ENCODE data around the gene LSM2. TPM values are rescaled to one million over a fixed set of nuclear protein-coding genes. Genes with fewer than 3 reads are reported as not detected.
"Not testable (repeated sequence)": the region's sequence is repeated elsewhere in the genome, so short reads cannot be mapped to it uniquely, and the experiment has no call there.

LSM2 gene
- total and polyA plus RNA-seq, 9 donors, result 41.3 to 64.3 (median 55.3) TPM

DNA sequence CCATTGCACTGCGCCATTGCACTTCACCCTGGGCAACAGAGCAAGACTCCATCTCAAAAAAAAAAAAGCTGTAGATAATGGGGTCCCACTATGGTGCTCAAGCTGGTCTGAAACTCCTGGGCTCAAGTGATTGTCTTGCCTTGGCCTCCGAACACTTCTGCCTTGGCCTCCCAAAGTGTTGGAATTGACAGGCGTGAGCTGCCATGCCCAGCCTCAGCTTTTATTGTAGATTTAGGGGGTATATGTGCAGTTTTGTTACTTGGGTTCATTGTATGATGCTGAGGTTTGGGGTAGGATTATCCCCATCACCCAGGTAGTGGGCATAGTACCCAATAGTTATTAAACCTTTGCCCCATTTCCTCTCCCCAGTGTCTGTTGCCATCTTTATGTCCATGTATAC lies 32.2 kb upstream of the LSM2 start:
- WGBS (ENCODE audit: insufficient coverage), result 43% methylated on average over 1 of the region's 3 CpGs
- DNase-seq, result no peak
- no peaks in the 10 kb centered on the region for H3K9me3 ChIP-seq (replicated peaks; ENCODE audit: control insufficient read depth, low read depth, low read length)
- no peak overlapping the region for H3K27ac ChIP-seq (ENCODE audit: low read length)
- H3K27me3 ChIP-seq (ENCODE audit: control insufficient read depth, insufficient read depth, low read length), result no peaks in the 10 kb centered on the region
- no peak overlapping the region for H3K4me3 ChIP-seq (ENCODE audit: low read length)
- H3K36me3 ChIP-seq (ENCODE audit: control insufficient read depth, insufficient read depth, low read length), result peaks cover 53% of the 10 kb centered on the region
- peaks cover 30% of the 10 kb centered on the region for H3K4me1 ChIP-seq (ENCODE audit: control insufficient read depth, insufficient read depth, low read length)

DNA sequence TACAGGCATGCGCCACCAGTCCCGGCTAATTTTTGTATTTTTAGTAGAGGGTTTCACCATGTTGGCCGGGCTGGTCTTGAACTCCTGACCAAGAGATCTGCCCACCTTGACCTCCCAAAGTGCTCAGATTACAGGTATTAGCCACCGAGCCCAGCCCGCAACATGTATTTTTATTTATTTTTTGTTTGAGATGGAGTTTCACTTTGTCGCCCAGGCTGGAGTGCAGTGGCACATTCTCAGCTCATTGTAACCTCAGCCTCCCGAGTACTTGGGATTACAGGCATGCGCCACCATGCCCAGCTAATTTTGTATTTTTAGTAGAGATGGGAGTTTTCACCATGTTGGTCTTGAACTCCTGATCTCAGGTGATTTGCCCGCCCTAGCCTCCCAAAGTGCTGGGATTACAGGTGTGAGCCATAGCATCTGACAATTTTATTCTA lies 31.4 kb upstream of the LSM2 start:
- H3K9me3 ChIP-seq (replicated peaks; ENCODE audit: control insufficient read depth, low read depth, low read length); H3K27ac ChIP-seq (ENCODE audit: low read length); H3K27me3 ChIP-seq (ENCODE audit: control insufficient read depth, insufficient read depth, low read length); H3K4me3 ChIP-seq (ENCODE audit: low read length); DNase-seq: not testable (repeated sequence)
- Histone ChIP-seq H3K4me1 (ENCODE audit: control insufficient read depth, insufficient read depth, low read length) (peaks cover 32% of the 10 kb centered on the region), H3K36me3 (ENCODE audit: control insufficient read depth, insufficient read depth, low read length) (peaks cover 53% of the 10 kb centered on the region)
- WGBS (ENCODE audit: insufficient coverage), result no CpG with 5 or more reads among the region's 9 CpGs

DNA sequence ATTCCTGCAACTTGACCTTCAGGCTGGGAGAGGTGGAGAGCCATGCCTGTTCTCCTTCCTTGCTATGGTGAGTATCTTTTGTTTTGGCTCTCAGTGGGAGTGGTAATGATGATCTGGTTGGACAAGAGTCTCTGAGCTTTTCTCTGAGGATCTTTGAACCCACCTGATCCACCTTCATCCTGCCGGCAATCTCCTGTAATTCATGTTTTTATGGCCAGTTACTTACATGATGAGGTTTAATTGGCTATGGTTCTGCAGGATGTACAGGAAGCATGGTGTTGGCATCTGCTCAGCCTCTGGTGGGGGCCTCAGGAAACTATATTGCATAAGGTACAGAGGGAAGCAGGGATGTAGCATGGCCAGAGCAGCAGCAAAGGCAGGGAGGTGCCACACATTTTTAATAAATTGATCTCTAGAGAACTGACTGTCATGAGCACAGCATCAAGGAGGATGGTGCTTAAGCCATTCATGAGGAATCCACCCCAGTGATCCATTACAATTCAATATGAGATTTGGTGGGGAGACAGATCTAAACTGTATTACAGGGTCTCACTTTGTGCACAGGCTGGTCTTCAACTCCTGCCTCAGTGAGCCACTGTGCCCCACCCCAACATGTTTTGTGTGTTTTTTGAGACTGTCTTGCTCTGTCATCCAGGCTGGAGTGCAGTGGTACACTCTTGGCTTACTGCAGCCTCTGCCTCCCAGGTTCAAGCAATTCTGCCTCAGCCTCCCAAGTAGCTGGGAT lies 30.8 kb upstream of the LSM2 start:
- no peak for DNase-seq
- no peaks in the 10 kb centered on the region for H3K9me3 ChIP-seq (replicated peaks; ENCODE audit: control insufficient read depth, low read depth, low read length)
- peaks cover 53% of the 10 kb centered on the region for H3K36me3 ChIP-seq (ENCODE audit: control insufficient read depth, insufficient read depth, low read length)
- no peaks in the 10 kb centered on the region for H3K27me3 ChIP-seq (ENCODE audit: control insufficient read depth, insufficient read depth, low read length)
- no CpG with 5 or more reads among the region's 1 CpG for WGBS (ENCODE audit: insufficient coverage)
- peak overlapping the region; percentile 99 for H3K4me3 ChIP-seq (ENCODE audit: low read length)
- H3K27ac ChIP-seq (ENCODE audit: low read length), result peak overlapping the region; percentile 95
- peaks cover 32% of the 10 kb centered on the region for H3K4me1 ChIP-seq (ENCODE audit: control insufficient read depth, insufficient read depth, low read length)

DNA sequence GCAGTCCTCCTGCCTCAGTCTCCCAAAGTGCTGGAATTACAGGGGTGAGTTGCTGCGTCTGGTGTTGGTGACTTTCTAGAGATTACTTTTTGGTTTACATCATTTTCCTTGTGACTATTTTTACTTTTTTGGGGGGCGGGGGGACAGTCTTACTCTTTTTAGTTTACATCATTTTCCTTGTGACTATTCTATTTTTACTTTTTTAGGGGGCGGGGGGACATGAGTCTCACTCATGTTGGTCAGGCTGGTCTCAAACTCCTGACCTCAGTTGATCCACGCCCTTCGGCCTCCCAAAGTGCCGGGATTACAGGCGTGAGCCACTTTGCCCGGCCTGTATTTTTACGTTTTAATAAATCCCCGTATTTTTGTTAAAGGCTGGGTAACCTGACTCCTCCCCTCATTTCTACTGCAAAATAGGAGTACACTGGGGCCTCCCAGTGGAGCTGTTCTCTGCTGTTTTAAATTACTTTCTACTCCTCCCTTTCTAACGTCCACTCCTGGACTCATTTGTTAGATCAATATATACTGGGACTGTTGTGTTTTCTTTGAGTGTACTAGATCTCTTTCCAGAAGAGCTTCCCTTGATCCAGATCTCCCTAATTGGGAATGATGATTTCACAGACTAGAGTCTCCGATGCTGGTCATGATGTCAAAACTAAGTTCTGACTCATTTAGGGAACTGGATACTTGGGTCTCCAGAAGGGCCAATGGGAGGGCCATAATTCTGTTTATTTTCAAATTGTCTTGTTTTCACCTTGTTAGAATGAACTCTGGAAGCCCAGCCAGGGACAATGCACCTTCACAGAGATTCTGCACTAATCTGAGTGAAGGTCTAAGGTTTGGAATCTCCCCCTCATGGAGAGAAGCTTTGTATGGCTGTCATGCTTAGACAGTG lies 30.0 kb upstream of the LSM2 start:
- H3K9me3 ChIP-seq (replicated peaks; ENCODE audit: control insufficient read depth, low read depth, low read length), result no peaks in the 10 kb centered on the region
- peaks cover 53% of the 10 kb centered on the region for H3K36me3 ChIP-seq (ENCODE audit: control insufficient read depth, insufficient read depth, low read length)
- no peaks in the 10 kb centered on the region for H3K27me3 ChIP-seq (ENCODE audit: control insufficient read depth, insufficient read depth, low read length)
- peak; percentile 33 for DNase-seq
- peaks cover 32% of the 10 kb centered on the region for H3K4me1 ChIP-seq (ENCODE audit: control insufficient read depth, insufficient read depth, low read length)
- peak overlapping the region; percentile 95 for H3K27ac ChIP-seq (ENCODE audit: low read length)
- H3K4me3 ChIP-seq (ENCODE audit: low read length), result peak overlapping the region; percentile 99
- WGBS (ENCODE audit: insufficient coverage), result 33% methylated on average over 3 of the region's 12 CpGs

DNA sequence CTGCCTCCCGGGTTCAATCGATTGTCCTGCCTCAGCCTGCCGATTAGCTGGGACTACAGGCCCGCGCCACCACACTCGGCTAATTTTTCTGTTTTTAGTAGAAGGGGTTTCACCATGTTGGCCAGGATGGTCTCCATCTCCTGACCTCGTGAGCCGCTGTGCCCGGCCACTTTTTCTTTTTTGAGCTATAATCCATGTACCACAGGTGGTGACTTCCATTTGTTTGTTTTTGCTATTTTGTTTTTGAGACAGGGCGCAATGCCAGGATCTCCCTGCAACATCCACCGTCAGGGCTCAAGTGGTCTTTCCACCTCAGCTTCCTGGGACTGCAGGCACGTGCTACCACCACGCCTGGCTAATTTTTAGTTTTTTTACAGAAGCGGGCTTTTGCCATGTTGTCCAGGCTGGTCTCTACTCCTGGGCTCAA lies 29.3 kb upstream of the LSM2 start:
- H3K9me3 ChIP-seq (replicated peaks; ENCODE audit: control insufficient read depth, low read depth, low read length), result no peaks in the 10 kb centered on the region
- H3K36me3 ChIP-seq (ENCODE audit: control insufficient read depth, insufficient read depth, low read length), result peaks cover 54% of the 10 kb centered on the region
- DNase-seq, result no peak
- H3K27ac ChIP-seq (ENCODE audit: low read length), result peak overlapping the region; percentile 95
- H3K4me1 ChIP-seq (ENCODE audit: control insufficient read depth, insufficient read depth, low read length), result peaks cover 36% of the 10 kb centered on the region
- 7% methylated on average over 4 of the region's 14 CpGs for WGBS (ENCODE audit: insufficient coverage)
- H3K4me3 ChIP-seq (ENCODE audit: low read length), result peak overlapping the region; percentile 99
- no peaks in the 10 kb centered on the region for H3K27me3 ChIP-seq (ENCODE audit: control insufficient read depth, insufficient read depth, low read length)

DNA sequence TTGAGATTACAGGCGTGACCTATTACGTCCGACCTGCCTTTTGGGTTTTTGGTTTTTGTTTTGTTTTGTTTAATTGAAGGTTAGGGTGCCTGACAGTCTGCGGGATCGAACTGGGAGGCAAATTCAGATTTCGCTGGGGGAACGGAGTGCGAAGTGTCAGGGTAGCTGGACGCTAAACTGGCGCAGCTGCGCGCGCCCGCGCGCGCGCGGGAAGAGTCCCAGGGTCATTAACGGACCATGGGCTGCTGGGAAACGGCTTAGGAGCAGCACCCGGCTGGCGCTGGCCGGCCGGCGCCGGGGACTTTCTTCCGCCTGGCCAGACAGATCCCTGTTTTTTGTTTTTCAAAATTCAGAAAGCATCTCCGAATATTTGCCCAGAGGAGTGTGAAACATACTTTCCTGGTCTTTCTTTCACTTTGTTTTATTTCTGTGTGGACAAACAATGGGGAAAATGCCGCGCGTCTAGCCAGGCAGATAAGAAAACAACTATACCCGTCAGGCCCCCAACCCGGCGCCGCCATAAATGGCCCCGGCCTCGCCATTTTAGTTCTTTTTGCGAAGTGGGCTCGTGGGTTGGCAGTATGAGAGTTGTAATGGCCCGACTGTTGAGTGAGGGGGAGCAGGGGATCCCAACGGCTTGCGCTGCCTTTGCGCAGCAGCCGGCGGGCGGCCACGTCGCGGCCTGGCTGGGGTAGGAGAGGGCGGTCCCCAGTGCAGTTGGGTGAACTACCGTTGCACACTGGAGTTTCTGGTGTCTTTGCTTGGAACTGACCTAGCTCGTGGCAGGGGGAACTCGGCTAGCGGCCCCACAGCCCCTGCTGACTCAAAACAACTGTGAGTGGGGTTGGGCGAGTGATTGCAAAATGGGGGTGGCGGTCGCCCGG lies 27.8 kb upstream of the LSM2 start:
- Histone ChIP-seq H3K4me1 (ENCODE audit: control insufficient read depth, insufficient read depth, low read length) (peaks cover 43% of the 10 kb centered on the region), H3K4me3 (ENCODE audit: low read length) (peak overlapping the region; percentile 99), H3K27me3 (ENCODE audit: control insufficient read depth, insufficient read depth, low read length) (no peaks in the 10 kb centered on the region), H3K36me3 (ENCODE audit: control insufficient read depth, insufficient read depth, low read length) (peaks cover 41% of the 10 kb centered on the region), H3K27ac (ENCODE audit: low read length) (peak overlapping the region; percentile 95), H3K9me3 (replicated peaks; ENCODE audit: control insufficient read depth, low read depth, low read length) (no peaks in the 10 kb centered on the region)
- peak; percentile 96 for DNase-seq
- WGBS (ENCODE audit: insufficient coverage), result 1% methylated on average over 35 of the region's 59 CpGs

DNA sequence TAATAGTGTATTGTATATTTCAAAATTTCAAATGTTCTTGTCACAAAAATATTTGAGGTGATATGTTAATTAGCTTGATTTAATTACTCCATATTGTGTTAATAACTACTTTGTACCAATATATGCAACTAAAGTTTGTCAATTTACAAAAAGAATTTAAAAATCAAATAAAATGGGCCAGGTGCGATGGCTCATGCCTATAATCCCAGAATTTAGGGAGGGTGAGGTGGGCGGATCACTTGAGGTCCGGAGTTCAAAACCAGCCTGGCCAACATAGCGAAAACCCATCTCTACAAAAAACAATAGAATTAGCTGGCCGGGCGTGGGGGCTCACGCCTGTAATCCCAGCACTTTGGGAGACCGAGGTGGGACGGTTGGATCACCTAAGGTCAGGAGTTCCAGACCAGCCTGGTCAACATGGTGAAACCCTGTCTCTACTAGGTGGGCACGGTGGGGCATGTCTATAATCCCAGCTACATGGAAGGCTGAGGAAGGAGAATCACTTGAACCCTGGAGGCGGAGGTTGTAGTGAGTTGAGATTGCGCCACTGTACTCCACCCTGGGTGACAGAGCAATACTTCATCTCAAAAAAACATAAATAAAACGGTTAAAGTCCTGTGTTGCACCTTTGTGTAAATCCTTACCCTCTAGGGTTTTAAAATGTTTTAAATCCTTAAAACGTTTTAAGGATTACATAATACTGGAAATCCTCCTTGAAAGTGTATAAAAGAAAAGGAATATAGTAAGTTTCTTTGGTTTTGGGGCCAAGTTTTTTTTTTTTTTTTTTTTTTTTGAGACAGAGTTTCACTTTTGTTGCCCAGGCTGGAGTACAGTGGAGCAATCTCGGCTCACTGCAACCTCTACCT lies 24.8 kb upstream of the LSM2 start:
- Histone ChIP-seq H3K9me3 (replicated peaks; ENCODE audit: control insufficient read depth, low read depth, low read length) (no peaks in the 10 kb centered on the region), H3K4me3 (ENCODE audit: low read length) (no peak overlapping the region), H3K36me3 (ENCODE audit: control insufficient read depth, insufficient read depth, low read length) (peaks cover 10% of the 10 kb centered on the region), H3K4me1 (ENCODE audit: control insufficient read depth, insufficient read depth, low read length) (peaks cover 31% of the 10 kb centered on the region), H3K27me3 (ENCODE audit: control insufficient read depth, insufficient read depth, low read length) (no peaks in the 10 kb centered on the region), H3K27ac (ENCODE audit: low read length) (no peak overlapping the region)
- no peak for DNase-seq
- 89% methylated on average over 3 of the region's 15 CpGs for WGBS (ENCODE audit: insufficient coverage)

DNA sequence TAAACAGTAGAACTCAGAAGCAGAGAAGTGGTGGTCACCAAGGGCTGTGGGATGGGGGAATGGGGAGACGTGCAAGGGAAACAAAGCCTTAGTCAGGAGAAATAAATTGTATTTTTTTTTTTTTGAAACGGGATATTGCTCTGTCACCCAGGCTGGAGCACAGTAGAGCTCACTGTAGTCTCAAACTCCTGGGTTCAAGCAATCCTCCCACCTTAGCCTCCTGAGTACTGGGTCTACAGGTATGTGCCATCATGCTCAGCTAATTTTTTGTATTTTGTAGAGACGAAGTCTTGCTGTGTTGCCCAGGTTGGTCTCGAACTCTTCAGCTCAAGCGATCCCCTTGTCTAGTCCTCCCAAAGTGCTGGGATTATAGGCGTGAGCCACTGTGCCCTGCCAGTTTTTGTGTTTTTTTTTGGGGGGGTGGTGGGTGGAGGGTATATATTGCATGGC lies 24.1 kb upstream of the LSM2 start:
- peaks cover 4% of the 10 kb centered on the region for H3K36me3 ChIP-seq (ENCODE audit: control insufficient read depth, insufficient read depth, low read length)
- H3K27ac ChIP-seq (ENCODE audit: low read length), result peak overlapping the region; percentile 78
- peak overlapping the region; percentile 45 for H3K4me3 ChIP-seq (ENCODE audit: low read length)
- H3K9me3 ChIP-seq (replicated peaks; ENCODE audit: control insufficient read depth, low read depth, low read length), result no peaks in the 10 kb centered on the region
- H3K27me3 ChIP-seq (ENCODE audit: control insufficient read depth, insufficient read depth, low read length), result no peaks in the 10 kb centered on the region
- DNase-seq, result no peak
- WGBS (ENCODE audit: insufficient coverage), result 83% methylated on average over 3 of the region's 6 CpGs
- H3K4me1 ChIP-seq (ENCODE audit: control insufficient read depth, insufficient read depth, low read length), result peaks cover 28% of the 10 kb centered on the region

DNA sequence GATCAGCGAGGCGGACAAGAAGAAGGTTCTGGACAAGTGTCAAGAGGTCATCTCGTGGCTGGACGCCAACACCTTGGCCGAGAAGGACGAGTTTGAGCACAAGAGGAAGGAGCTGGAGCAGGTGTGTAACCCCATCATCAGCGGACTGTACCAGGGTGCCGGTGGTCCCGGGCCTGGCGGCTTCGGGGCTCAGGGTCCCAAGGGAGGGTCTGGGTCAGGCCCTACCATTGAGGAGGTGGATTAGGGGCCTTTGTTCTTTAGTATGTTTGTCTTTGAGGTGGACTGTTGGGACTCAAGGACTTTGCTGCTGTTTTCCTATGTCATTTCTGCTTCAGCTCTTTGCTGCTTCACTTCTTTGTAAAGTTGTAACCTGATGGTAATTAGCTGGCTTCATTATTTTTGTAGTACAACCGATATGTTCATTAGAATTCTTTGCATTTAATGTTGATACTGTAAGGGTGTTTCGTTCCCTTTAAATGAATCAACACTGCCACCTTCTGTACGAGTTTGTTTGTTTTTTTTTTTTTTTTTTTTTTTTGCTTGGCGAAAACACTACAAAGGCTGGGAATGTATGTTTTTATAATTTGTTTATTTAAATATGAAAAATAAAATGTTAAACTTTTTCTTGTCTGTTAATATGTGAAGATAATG lies 23.0 kb upstream of the LSM2 start:
- H3K27me3 ChIP-seq (ENCODE audit: control insufficient read depth, insufficient read depth, low read length), result no peaks in the 10 kb centered on the region
- H3K27ac ChIP-seq (ENCODE audit: low read length), result peak overlapping the region; percentile 78
- 0% methylated on average over 3 of the region's 15 CpGs for WGBS (ENCODE audit: insufficient coverage)
- peak; percentile 78 for DNase-seq
- peak overlapping the region; percentile 45 for H3K4me3 ChIP-seq (ENCODE audit: low read length)
- H3K4me1 ChIP-seq (ENCODE audit: control insufficient read depth, insufficient read depth, low read length), result peaks cover 22% of the 10 kb centered on the region
- H3K9me3 ChIP-seq (replicated peaks; ENCODE audit: control insufficient read depth, low read depth, low read length), result no peaks in the 10 kb centered on the region
- H3K36me3 ChIP-seq (ENCODE audit: control insufficient read depth, insufficient read depth, low read length), result peaks cover 3% of the 10 kb centered on the region
